Adrenal gland (tissue), 12 donors: ENCODE measurements around the gene NOXA1. TPM values are rescaled to one million over a fixed set of nuclear protein-coding genes. Genes with fewer than 3 reads are reported as not detected.

Source experiments
- DNase-seq, 7 donors: peaks; one replicate each; pipeline ENCODE4 v3.0.0-alpha.2; 2019 to 2020
- H3K27ac ChIP-seq, 5 donors: fragments of 200-600 bp; sonication (generic) in 4 of 5; 1 replicate in 3 of 5; 2 replicates in 2 of 5; pipeline versions ENCODE4 v1.5.1 to v1.8.0; 2016 to 2020; ENCODE audit warnings: mild to moderate bottlenecking in 1 of 5
- H3K27me3 ChIP-seq: fragments of 200-600 bp; 2 replicates; pipeline ENCODE4 v1.8.0; 2021
- H3K36me3 ChIP-seq, 2 donors: fragments of 200-600 bp; replicated peaks in 1 of 2; 1 replicate in 1 of 2; 2 replicates in 1 of 2; pipeline versions ENCODE4 v1.5.1 to v1.8.0; 2018 to 2022
- H3K4me1 ChIP-seq, 2 donors: fragments of 200-600 bp; replicated peaks in 1 of 2; 1 replicate in 1 of 2; 2 replicates in 1 of 2; pipeline versions ENCODE4 v1.5.1 to v1.8.0; 2018 to 2021
- H3K4me3 ChIP-seq, 4 donors: fragments of 200-600 bp; sonication (generic) in 3 of 4; one replicate each; pipeline ENCODE4 v1.5.1; 2016 to 2018
- H3K9me3 ChIP-seq, 3 donors: fragments of 200-600 bp; sonication (generic) in 1 of 3; replicated peaks in 1 of 3; 1 replicate in 2 of 3; 2 replicates in 1 of 3; pipeline versions ENCODE4 v1.5.1 to v1.8.0; 2016 to 2021
- CTCF ChIP-seq, 6 experiments: fragments of 450-650 bp in 4 of 6; fragments of 200-600 bp in 2 of 6; sonication (generic) in 1 of 6; IDR thresholded peaks; 1 replicate in 5 of 6; 2 replicates in 1 of 6; pipeline versions ENCODE4 v1.5.1 to v1.8.0; 2016 to 2021; ENCODE audit warnings: antibody characterized with exemption in 6 of 6, mild to moderate bottlenecking in 2 of 6, moderate library complexity in 1 of 6
- POLR2A ChIP-seq, 2 donors: fragments of 450-650 bp; IDR thresholded peaks; one replicate each; pipeline ENCODE4 v1.6.1; 2017; ENCODE audit warnings: antibody characterized with exemption in 2 of 2, mild to moderate bottlenecking in 2 of 2, moderate library complexity in 1 of 2
- WGBS, 4 donors: extraction: QIAGEN DNeasy Blood & Tissue Kit in 2 of 4; methylation state at CpG; one replicate each; pipeline versions ENCODE4 v1.1.5 to v1.1.7; 2013 to 2017; 5-methylcytosine and 5-hydroxymethylcytosine counted together
- intact Hi-C, 2 donors: fragments of 100-400 bp; cut with DNase I; formaldehyde crosslinking; loops; one replicate each; pipeline versions ENCODE4 v1.14.1 to v1.15.0; 2022 to 2023
- polyA plus RNA-seq, 3 donors: library from polyadenylated mRNA; stranded (reverse); fragments of 200-250 nt in 2 of 3; fragments of 350-450 nt in 1 of 3; fragmentation: Illumina TruSeq in 1 of 3; extraction: RNeasy Lipid Tissue Mini Kit (QIAGEN cat#74804) in 1 of 3; gene quantifications; one replicate each; pipeline ENCODE4 v1.2.3, GENCODE V29; 2013 to 2014
- total RNA-seq, 9 donors: library from RNA; depleted of rRNA in 4 of 9; stranded (reverse); fragments of >200 nt in 4 of 9; fragments of 120-200 nt in 1 of 9; fragmentation: NEBNext Ultra II Directional in 1 of 9; extraction: Animal tissue kit (Norgen Biotek cat#: 25700) in 1 of 9; gene quantifications; one replicate each; pipeline versions ENCODE4 v1.1.0 to v1.2.4, GENCODE V29; 2013 to 2023
- donor health status: healthy with polysubstance abuse.
- donor health status: Bipolar disorder and iron deficiency.
- donor health status: DM: yes; HTN: yes; CAD: no.
- donor health status: DM: no; HTN: no; CAD: no.
- donor health status: DM: no; HTN: no; CAD: no.
- donor health status: DM: yes; HTN: yes; CAD: no.

The NOXA1 gene
- total and polyA plus RNA-seq, 12 donors: 2.9 to 50.7 (median 9.4) TPM; not detected in 1

GRCh38 chr9:137476856-137477255 lies 53.7 kb downstream of the NOXA1 start:
- H3K4me3 ChIP-seq: no peak overlapping the region
- peak in 1 of 7 donors; percentile 17 for DNase-seq
- peaks cover 0 to 5% (median 0%) of the 10 kb centered on the region in 3 donors for H3K9me3 ChIP-seq
- WGBS, 4 donors: 85 to 98% (median 93%) methylated on average over 3 to 11 of the region's 11 CpGs
- H3K27me3 ChIP-seq: no peaks in the 10 kb centered on the region
- H3K36me3 ChIP-seq: no peaks in the 10 kb centered on the region
- TF ChIP-seq POLR2A (IDR thresholded peaks at IDR 0.05): no peak
- intact Hi-C loops: no loop called here
- H3K4me1 ChIP-seq: peaks cover 3 to 7% of the 10 kb centered on the region in 2 donors
- H3K27ac ChIP-seq: no peak overlapping the region

- H3K36me3 ChIP-seq: no peaks in the 10 kb centered on the region
- peaks cover 0 to 5% (median 0%) of the 10 kb centered on the region in 3 donors for H3K9me3 ChIP-seq
- no peaks in the 10 kb centered on the region for H3K27me3 ChIP-seq
- no peak overlapping the region for H3K27ac ChIP-seq
- no peak overlapping the region for H3K4me3 ChIP-seq
- intact Hi-C loops: no loop called here
- 90 to 97% (median 92%) methylated on average over 5 to 29 of the region's 29 CpGs for WGBS, 4 donors
- H3K4me1 ChIP-seq: peaks cover 11 to 16% of the 10 kb centered on the region in 2 donors
- peak in 1 of 7 donors; percentile 20 for DNase-seq
- TF ChIP-seq CTCF (IDR thresholded peaks at IDR 0.05) (no peak), POLR2A (IDR thresholded peaks at IDR 0.05) (no peak)
Observed at GRCh38 chr9:137477778-137478612, 54.8 kb downstream of the NOXA1 start.

- TF ChIP-seq POLR2A (IDR thresholded peaks at IDR 0.05) (no peak), CTCF (IDR thresholded peaks at IDR 0.05) (no peak)
- H3K4me1 ChIP-seq: peaks cover 11 to 16% of the 10 kb centered on the region in 2 donors
- H3K27me3 ChIP-seq: no peaks in the 10 kb centered on the region
- H3K27ac ChIP-seq: no peak overlapping the region
- no peak for DNase-seq
- intact Hi-C loops: no loop called here
- 62 to 90% (median 87%) methylated on average over 5 to 11 of the region's 11 CpGs for WGBS, 4 donors
- no peak overlapping the region for H3K4me3 ChIP-seq
- H3K36me3 ChIP-seq: no peaks in the 10 kb centered on the region
- H3K9me3 ChIP-seq: peaks cover 0 to 5% (median 0%) of the 10 kb centered on the region in 3 donors
Observed at GRCh38 chr9:137478613-137478961, 55.4 kb downstream of the NOXA1 start.

- Histone ChIP-seq H3K4me3 (no peak overlapping the region), H3K36me3 (no peaks in the 10 kb centered on the region), H3K27me3 (no peaks in the 10 kb centered on the region), H3K27ac (no peak overlapping the region), H3K9me3 (peaks cover 0 to 5% (median 0%) of the 10 kb centered on the region in 3 donors), H3K4me1 (peaks cover 11 to 16% of the 10 kb centered on the region in 2 donors)
- DNase-seq: peak in 1 of 7 donors; percentile 18
- no peak for TF ChIP-seq CTCF (IDR thresholded peaks at IDR 0.05)
- TF ChIP-seq POLR2A (IDR thresholded peaks at IDR 0.05): no peak
- WGBS, 4 donors: 74 to 88% (median 82%) methylated on average over 18 to 36 of the region's 36 CpGs
- intact Hi-C loops: no loop called here
Observed at GRCh38 chr9:137478962-137479861, 56.0 kb downstream of the NOXA1 start.
